Muscle of leg (tissue), 11 donors: ENCODE results near the gene VGLL4. TPM values are rescaled to one million over a fixed set of nuclear protein-coding genes. Genes with fewer than 3 reads are reported as not detected.

Experiments used
- DNase-seq: peaks from one replicate; pipeline ENCODE4 v3.0.0; 2013
- H3K27ac ChIP-seq: one replicate; pipeline ENCODE4 v1.5.1; 2013; ENCODE audit warnings: mild to moderate bottlenecking, low read length, control low read depth
- H3K27me3 ChIP-seq: one replicate; pipeline ENCODE4 v1.6.1; 2013; ENCODE audit warnings: low read length; ENCODE audit not compliant: control insufficient read depth, insufficient read depth
- H3K36me3 ChIP-seq: one replicate; pipeline ENCODE4 v1.6.1; 2013; ENCODE audit warnings: low read length; ENCODE audit not compliant: control insufficient read depth, insufficient read depth
- H3K4me1 ChIP-seq: one replicate; pipeline ENCODE4 v1.6.1; 2013; ENCODE audit warnings: low read length; ENCODE audit not compliant: control insufficient read depth, insufficient read depth
- H3K4me3 ChIP-seq: one replicate; pipeline ENCODE4 v1.5.1; 2013; ENCODE audit warnings: low read length, control low read depth
- H3K9me3 ChIP-seq: replicated peaks from 2 replicates; pipeline ENCODE4 v1.6.1; 2013; ENCODE audit warnings: low read depth, low read length; ENCODE audit not compliant: control insufficient read depth
- WGBS: methylation state at CpG from one replicate; pipeline ENCODE4 v1.1.5; 2013; ENCODE audit warnings: missing lambda C conversion rate; ENCODE audit not compliant: insufficient coverage; 5-methylcytosine and 5-hydroxymethylcytosine counted together
- polyA plus RNA-seq, 8 donors: library from polyadenylated mRNA; unstranded; fragments of 120-200 nt; gene quantifications; one replicate each; pipeline versions ENCODE4 v1.2.1 to v1.2.3, GENCODE V29; 2013; ENCODE audit warnings: inconsistent platforms in 1 of 8, low replicate concordance in 1 of 8; ENCODE audit not compliant: insufficient read length in 8 of 8, insufficient read depth in 1 of 8
- total RNA-seq: library from RNA; stranded (reverse); fragments of 120-200 nt; gene quantifications from one replicate; pipeline ENCODE4 v1.2.4, GENCODE V29; 2013

Gene VGLL4
- total and polyA plus RNA-seq, 9 donors: 36.7 to 58.4 (median 49.4) TPM

DNA sequence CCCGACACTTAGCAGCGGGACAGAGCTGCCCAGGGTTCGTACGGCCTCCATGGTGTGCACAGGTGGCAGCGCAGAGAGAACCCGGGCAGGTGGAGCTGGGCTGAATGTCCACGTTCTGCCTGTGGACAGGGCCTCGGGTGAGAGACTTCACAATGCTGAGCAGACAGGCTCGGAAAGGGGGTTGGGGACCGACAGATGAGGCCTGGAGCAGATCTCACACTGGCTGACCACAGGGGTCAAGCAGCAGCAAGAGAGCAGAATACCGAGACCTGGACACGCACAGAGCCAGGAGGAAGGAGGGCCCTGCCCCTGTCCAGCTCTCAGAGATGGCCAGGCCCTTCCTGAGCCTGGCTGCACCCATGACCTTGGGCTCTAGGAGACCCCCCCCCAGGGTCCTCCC is 83.0 kb downstream of the VGLL4 start:
- Histone ChIP-seq H3K36me3 (peaks cover 73% of the 10 kb centered on the region), H3K4me3 (no peak overlapping the region), H3K9me3 (no peaks in the 10 kb centered on the region), H3K4me1 (peaks cover 63% of the 10 kb centered on the region), H3K27me3 (no peaks in the 10 kb centered on the region), H3K27ac (no peak overlapping the region)
- 73% methylated on average over 12 of the region's 12 CpGs for WGBS
- no peak for DNase-seq

DNA sequence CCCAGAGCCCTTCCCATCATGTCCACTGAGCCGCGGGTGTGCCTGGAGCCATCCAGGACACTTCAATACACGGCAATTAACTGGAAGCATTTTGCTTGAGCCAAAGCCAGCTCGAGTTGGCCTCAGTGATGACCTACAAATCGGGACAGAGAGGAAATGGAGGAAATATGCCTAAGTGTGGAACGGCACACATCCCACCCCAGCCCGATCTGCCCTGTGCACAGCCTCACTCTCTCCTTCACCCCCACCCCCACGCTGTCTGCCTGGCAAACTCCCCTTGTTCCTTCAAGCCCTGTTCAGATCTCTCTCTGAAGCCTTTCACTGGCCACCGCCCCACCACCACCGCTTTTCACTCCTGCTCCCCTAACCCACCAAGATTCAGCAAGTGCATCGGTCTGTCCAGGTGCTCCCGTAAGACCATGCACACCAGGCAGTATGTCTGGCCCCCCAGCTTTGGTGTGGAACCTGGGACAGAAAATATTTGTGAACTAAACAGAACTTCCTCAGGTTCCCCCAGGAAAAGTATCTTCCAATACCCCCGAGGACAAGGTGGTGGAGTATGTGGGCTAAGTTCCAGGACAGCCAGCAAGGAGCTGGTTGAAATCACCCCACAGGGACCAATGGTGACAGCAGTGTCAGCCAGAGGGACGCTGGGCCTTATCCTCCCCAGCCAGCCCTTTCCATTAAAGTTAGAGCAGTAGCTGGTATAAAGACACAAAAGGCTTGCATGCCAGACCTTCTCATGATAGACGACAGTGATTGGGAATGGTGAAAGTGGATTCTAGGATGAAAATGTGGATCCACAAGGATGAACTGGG is 83.7 kb downstream of the VGLL4 start:
- no peak for DNase-seq
- 70% methylated on average over 9 of the region's 15 CpGs for WGBS
- no peaks in the 10 kb centered on the region for H3K9me3 ChIP-seq
- H3K4me1 ChIP-seq: peaks cover 70% of the 10 kb centered on the region
- no peak overlapping the region for H3K4me3 ChIP-seq
- peaks cover 73% of the 10 kb centered on the region for H3K36me3 ChIP-seq
- H3K27me3 ChIP-seq: no peaks in the 10 kb centered on the region
- no peak overlapping the region for H3K27ac ChIP-seq

- peaks cover 72% of the 10 kb centered on the region for H3K4me1 ChIP-seq
- no peak overlapping the region for H3K27ac ChIP-seq
- no peak overlapping the region for H3K4me3 ChIP-seq
- no peaks in the 10 kb centered on the region for H3K27me3 ChIP-seq
- no peak for DNase-seq
- H3K36me3 ChIP-seq: peaks cover 73% of the 10 kb centered on the region
- H3K9me3 ChIP-seq: no peaks in the 10 kb centered on the region
- WGBS: 83% methylated on average over 20 of the region's 37 CpGs
These were observed 84.5 kb downstream of the VGLL4 start for GRCh38 chr3:11558918-11559815.

DNA sequence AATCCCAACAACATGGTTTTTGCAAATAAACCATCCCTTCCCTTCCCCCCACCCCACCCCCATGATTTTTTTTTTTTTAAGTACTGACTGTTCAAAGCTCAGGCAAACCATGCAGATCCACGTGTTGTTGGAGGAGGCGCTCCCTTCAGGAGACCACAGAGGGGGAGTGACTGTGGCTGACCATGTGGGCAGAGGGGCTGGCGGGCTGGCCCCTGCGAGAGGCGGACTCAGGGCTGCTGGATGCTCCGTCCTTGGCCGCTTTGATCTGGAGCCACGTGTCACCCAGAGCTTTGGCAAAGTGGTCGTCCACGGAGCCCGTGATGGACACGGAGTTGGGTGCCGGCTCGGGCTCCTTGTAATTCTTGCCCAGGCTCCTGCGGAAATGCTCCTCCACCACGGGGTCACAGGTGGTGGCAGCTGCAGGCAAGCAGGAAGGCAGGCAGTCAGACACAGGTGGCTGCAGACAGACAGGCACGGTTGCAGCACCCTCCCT is 85.3 kb downstream of the VGLL4 start:
- H3K27ac ChIP-seq: peak overlapping the region; percentile 26
- H3K36me3 ChIP-seq: peaks cover 73% of the 10 kb centered on the region
- H3K4me1 ChIP-seq: peaks cover 74% of the 10 kb centered on the region
- H3K4me3 ChIP-seq: no peak overlapping the region
- 61% methylated on average over 17 of the region's 17 CpGs for WGBS
- no peaks in the 10 kb centered on the region for H3K27me3 ChIP-seq
- no peak for DNase-seq
- no peaks in the 10 kb centered on the region for H3K9me3 ChIP-seq

DNA sequence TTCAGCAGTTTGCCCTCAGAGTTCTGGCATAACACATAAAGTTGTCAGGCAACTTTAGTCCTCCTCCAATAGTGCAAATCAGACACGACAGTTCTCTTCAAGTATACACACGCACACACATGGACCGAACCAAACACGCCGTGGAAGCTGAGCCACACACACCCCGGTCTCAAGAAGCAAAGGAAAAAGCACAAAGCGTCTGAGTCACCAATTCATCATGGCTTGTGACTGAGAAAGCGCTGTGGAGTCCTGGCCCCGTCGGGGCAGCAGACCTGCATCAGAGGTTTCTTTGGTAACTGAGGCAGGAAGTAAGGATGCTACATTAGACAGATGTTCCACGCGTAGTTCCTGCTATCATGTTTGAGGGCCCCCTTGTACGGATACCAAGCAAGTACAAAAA is 85.7 kb downstream of the VGLL4 start:
- peaks cover 74% of the 10 kb centered on the region for H3K4me1 ChIP-seq
- H3K27ac ChIP-seq: peak overlapping the region; percentile 26
- H3K4me3 ChIP-seq: no peak overlapping the region
- no peaks in the 10 kb centered on the region for H3K27me3 ChIP-seq
- peak; percentile 55 for DNase-seq
- WGBS: 60% methylated on average over 12 of the region's 13 CpGs
- H3K36me3 ChIP-seq: peaks cover 73% of the 10 kb centered on the region
- H3K9me3 ChIP-seq: no peaks in the 10 kb centered on the region

- WGBS: 61% methylated on average over 6 of the region's 16 CpGs
- no peaks in the 10 kb centered on the region for H3K9me3 ChIP-seq
- H3K27ac ChIP-seq: peak overlapping the region; percentile 85
- H3K27me3 ChIP-seq: no peaks in the 10 kb centered on the region
- H3K36me3 ChIP-seq: peaks cover 71% of the 10 kb centered on the region
- H3K4me3 ChIP-seq: no peak overlapping the region
- H3K4me1 ChIP-seq: peaks cover 68% of the 10 kb centered on the region
- peak; percentile 96 for DNase-seq
These were observed 86.7 kb downstream of the VGLL4 start for GRCh38 chr3:11556851-11557644.

GRCh38 chr3:11555881-11556633 is 87.7 kb downstream of the VGLL4 start:
- no peak overlapping the region for H3K4me3 ChIP-seq
- peak overlapping the region; percentile 85 for H3K27ac ChIP-seq
- peaks cover 59% of the 10 kb centered on the region for H3K4me1 ChIP-seq
- H3K9me3 ChIP-seq: no peaks in the 10 kb centered on the region
- WGBS: 25% methylated on average over 13 of the region's 23 CpGs
- H3K36me3 ChIP-seq: peaks cover 67% of the 10 kb centered on the region
- peak; percentile 76 for DNase-seq
- H3K27me3 ChIP-seq: no peaks in the 10 kb centered on the region

- no peak for DNase-seq
- no peak overlapping the region for H3K4me3 ChIP-seq
- H3K36me3 ChIP-seq: peaks cover 71% of the 10 kb centered on the region
These were observed 88.4 kb downstream of the VGLL4 start for GRCh38 chr3:11555211-11555782.

GRCh38 chr3:11554666-11555065 is 89.0 kb downstream of the VGLL4 start:
- no peak overlapping the region for H3K27ac ChIP-seq
- WGBS: 89% methylated on average over 10 of the region's 12 CpGs
- H3K36me3 ChIP-seq: peaks cover 69% of the 10 kb centered on the region
- H3K27me3 ChIP-seq: no peaks in the 10 kb centered on the region
- no peaks in the 10 kb centered on the region for H3K9me3 ChIP-seq
- H3K4me1 ChIP-seq: peaks cover 46% of the 10 kb centered on the region
- no peak overlapping the region for H3K4me3 ChIP-seq
- DNase-seq: no peak

More at GRCh38 chr3:11555211-11555782, 88.4 kb downstream of the VGLL4 start:
- no peaks in the 10 kb centered on the region for H3K27me3 ChIP-seq
- peaks cover 51% of the 10 kb centered on the region for H3K4me1 ChIP-seq
- WGBS: 76% methylated on average over 9 of the region's 13 CpGs
- H3K9me3 ChIP-seq: no peaks in the 10 kb centered on the region
- H3K27ac ChIP-seq: peak overlapping the region; percentile 85
